Stimulated activated CD8-positive, alpha-beta memory T cell treated with anti-CD3 and anti-CD28 coated beads, Interleukin-2, amount 100 ng/mL, for 1 hour (primary cell): Measurements from ENCODE around the gene ARF1.

Experiments
- DNase-seq, 2 donors: peaks; one replicate each; pipeline ENCODE4 v3.0.0-alpha.2; 2020; ENCODE audit warnings: low read depth in 2 of 2

Gene ARF1

DNA sequence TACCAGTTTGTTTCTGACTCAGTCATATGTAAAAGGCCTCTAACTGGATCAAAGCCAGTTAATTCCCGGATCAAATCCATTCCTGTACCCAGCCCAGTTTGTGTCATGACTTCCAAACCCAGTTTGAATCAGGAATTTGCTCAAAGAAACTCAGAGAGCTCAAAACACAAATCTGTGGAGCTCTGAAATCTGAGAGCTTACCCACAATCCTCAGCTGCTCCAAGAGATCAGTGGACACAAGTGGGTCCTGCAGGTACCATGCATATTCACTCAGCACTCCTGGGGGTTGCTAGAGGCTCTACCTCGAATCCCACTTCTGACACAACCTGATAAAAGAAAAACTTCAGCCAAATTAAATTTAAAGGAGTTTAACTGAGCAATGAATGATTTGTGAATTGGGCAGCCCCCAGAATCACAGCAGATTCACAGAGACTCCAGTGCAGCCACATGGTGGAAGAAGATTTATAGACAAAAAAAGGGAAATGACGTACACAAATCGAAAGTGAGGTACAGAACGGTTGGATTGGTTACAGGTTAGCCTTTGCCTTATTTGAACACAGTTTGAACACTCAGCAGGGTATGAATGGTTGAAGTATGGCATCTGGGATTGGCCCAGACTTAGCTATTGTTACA lies 38.5 kb downstream of the ARF1 start:
- DNase-seq, result no peak

DNA sequence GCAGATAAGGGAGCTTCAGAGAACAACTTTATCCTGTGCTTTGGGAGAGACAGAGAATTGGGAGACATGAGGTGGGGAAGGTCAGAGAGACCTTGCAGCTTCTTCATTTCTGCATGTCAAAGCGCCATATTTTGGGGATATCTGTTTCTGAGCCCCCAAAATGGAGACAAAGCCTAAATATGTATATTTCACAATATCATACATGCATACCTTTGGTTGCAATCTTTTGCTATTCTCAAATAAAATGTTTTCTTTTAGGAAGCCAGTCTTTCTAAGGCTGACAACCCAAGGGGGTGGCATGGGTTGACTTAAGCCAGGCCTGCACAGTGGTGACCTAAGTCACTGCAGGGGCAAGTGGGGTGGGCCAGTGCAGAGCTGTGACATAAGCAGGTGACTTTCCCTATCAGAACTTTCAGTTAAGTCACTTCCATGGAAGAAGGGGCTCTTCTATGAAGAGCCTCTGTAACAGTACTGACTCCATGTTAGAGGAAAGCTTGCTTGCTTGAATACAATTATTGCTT lies 40.5 kb downstream of the ARF1 start:
- DNase-seq, result no peak

DNA sequence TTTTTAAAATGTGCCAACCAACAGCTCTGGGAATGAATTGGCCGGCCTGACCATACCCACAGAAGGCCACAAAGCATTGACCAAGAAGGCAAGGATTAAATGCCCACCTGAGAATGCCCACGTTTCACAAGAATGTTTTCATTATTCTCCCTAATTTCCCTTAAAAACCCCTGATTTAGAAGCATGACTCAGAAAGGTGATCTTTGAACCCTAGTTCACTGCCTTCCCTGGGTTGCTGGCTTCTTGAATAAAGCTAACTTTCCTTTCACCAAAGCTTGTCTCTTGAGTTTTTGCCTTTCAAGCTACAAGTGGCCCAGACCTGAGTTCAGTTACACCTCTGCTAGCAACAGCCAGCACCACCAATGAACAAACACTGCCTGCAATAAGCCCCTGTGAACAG lies 41.0 kb downstream of the ARF1 start:
- no peak for DNase-seq

DNA sequence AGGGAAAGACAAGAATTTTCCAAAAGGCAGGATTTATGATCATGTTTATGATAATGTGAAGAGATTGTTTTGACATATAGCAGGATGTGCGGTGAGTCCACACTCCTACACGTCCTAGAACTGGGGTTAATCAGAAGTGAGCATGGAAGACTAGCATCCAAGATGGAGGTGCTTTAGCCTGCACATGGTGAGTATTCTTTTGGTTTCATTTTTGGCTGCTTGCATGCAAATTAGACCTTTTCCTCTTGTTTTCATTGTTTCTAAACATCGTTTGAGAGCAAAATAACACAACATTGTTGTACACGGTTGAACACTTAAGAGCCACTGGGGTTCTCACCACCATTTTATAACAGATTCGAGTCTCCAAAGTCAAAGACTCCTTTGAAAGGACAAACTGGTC lies 42.7 kb downstream of the ARF1 start:
- DNase-seq, result no peak

DNA sequence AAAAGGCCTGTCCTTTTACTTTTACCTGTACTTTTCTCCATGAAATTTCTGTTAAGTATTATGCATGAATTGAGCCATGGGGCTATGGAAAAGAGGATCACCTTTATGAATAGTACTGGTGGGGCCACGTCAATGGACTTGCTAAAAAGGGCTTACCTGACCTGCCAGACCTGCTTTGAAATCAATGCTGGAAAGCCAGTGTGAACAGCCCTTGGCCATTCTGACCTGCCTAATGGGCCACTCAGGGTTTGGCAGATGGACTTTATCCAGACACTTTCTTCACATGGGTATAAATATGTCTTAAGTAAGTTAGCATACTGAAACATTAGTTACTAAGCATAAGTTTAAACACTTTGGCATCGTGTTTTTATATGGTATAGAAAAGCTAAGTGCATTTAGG lies 49.3 kb downstream of the ARF1 start:
- no peak for DNase-seq

DNA sequence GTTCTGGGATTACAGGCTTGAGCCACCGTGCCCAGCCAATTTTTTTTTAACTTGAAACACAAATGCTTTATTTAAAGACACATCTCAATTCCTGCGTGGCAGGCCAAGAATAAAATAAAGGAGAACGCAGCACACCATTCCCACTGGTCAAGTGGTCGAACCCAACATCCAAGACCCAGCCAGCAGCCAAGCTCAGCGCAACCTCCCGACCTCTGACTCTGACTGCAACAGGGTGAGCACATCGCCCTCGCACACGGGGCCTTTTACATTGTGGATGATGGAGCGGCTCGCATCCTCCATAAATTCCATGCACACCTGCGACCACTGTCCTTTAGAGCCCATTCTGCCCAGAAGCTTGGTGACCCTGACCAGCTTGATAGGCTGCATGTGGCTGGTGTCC lies 52.1 kb downstream of the ARF1 start:
- no peak for DNase-seq

DNA sequence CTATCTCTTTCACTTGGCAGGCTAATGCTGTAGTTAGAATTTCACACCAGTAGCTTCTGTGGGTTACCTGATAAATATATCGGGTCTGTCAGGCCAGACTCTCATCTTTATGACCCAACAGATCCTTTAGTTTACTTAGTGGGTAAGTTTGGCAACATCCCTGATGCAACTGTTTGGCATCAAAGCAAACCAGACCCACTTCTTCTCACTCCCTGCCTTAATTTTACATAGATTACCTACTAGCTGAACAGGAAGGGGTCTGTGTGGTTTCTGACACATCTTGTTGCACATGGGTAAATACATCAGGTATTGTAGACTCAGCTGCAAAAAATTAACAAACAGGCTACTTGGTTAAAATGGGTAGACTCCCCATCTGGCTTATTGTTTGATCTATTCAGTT lies 54.4 kb downstream of the ARF1 start:
- DNase-seq, result no peak

DNA sequence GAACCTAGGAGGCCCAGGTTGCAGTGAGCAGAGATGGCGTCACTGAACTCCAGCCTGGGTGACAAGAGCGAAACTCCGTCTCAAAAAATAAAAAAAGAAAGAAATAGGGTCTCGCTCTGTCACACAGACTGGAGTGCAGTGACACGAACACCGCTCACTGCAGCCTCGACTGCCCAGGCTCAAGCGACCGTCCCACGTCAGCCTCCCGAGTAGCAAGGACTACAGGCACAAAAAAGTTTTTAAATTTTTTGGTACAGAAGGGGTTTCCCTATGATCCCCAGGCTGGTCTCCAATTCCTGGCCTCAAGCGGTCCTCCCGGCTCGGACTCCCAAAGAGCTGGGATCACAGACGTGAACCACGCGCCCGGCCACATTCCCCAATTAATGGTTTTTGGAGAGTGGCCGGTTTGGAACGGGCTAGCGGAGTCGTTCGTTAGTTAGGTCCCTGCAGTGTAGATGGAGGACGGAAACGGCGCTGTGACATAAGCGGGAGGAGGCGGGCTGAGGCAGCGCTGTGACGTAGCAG lies 57.0 kb downstream of the ARF1 start:
- DNase-seq, result no peak

DNA sequence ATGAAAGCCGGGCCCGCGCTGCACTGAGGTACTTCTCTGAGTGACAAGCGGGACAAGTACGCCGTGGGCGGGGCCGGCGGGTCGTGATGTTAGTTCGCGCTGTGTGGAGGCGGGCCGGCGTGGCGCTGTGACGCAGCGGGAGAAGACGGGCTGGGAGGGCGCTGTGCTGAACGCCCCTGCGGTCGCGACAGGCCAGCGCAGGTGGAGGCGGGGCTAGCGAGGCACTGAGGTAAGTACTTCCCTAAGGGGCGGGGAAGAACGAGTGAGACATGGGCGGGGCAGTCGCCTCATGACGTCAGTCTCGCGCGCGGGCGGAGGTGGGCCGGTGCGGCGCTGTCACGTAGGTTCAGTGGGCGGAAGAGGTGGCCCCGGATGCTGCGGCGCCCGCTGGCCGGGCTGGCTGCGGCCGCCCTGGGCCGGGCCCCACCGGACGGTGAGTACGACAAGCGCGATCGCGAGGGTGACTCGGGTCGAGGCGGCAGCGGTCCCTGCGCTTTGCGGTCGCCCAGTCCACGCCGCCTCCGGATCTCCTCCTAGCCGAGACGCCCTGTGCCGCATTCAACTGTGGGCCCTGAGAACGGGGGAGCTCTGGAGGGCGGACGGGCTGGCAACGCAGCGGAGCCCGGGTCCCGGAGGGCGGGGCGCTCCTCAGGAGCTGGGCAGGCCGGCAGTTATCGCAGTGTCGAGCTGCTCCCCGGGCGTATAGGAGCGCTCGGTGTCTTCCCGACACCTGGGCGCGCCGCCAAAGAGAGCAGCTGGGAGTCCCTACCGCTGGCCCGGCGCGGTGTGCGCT lies 57.6 kb downstream of the ARF1 start, which contains the start of gene GUK1:
Gene GUK1, plus strand, starts transcription at position 349 of the 793 bp plus-strand sequence. Its CDS starts 24 bp downstream, at position 373.
- DNase-seq, result peak; percentile 99 to 100

DNA sequence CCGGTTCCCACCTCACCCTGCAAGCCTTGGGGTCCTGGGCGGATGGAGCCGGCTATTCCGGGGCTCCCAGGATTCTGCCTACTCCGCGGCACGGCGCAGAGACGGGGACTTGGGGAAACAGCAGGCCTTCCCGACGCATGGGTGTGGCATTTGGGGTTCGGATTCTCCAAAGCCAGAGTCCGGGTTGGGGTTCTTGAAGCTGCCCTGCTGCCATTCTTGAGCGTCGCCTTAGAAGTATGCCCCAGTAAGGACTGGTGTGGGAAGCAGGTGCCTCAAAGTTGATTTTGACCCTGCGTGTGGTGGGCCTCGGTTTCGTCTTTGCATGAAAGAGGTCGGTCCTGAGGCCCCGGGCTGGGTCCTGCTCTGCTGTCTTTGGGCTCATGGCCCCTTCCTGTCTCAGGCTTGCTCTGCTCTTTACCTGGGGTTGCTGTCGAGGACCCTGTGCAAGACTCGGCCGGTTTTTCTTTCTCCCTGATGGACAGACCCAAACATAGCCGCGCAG lies 58.3 kb downstream of the ARF1 start:
- no peak for DNase-seq

DNA sequence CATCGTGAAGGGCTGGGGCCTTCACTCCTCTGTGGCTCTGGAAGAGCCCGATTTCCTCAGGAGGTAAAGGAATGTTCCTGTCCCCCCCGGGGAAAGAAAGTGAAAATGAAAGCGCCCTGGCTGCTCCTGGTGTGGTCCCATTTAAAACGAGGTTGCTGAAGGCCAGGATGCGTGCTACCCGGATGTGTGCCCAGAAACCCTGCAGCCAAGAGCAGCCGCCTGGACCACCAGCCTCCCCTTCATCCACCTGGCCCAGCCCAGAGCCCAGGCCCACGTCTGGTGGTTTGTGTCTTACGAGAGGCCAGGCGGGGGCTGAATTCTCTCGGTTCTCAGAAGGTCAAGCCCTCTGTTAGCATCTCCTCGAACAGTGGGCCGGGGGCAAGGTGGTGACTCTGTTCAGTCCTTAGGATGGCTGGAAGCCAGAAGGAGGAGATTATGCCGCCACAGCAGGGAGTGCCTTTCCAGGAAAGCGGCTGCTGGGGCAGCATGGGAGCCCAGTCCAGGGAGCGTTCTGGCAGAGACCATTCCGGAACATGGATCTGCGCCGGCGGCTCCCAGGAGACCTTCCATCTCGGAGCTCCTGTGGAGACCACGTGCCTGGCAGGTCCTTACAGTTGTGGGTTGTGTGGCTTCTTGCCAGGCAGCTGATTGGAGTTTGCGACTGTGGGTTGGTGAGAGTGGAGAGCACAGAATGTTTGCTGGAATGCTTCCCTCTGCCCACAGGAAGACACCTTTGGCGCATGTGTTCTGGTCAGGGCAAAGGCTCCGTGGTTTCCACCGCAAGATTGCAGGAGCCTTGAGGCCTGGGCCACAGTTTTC lies 58.9 kb downstream of the ARF1 start:
- no peak for DNase-seq

DNA sequence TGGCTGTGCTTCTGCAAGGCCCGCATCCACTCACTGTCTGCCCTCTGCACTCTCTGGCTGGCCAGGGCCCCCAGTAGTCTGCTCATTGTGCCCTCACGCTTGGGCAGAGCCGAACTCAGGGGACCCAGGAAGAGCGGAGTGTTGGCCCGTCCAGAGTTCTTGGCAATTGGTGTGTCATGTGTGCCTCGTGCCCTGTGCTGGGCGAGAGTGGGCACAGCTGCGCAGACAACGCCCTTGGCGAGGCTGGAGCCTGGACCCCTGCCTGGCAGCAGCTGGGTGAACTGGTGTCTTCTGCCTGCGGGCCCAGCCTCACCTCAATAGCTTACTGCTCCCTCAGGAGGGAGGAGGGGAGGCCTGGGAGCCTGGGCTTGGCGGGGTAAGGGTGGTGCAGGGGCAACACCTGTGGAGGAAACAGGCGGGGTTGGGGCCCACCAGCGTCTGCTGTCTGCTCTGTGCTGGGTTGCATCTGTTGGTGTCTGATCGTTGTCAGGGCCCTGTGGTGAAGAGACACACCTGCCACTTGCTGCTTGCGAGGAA lies 59.7 kb downstream of the ARF1 start:
- no peak for DNase-seq

DNA sequence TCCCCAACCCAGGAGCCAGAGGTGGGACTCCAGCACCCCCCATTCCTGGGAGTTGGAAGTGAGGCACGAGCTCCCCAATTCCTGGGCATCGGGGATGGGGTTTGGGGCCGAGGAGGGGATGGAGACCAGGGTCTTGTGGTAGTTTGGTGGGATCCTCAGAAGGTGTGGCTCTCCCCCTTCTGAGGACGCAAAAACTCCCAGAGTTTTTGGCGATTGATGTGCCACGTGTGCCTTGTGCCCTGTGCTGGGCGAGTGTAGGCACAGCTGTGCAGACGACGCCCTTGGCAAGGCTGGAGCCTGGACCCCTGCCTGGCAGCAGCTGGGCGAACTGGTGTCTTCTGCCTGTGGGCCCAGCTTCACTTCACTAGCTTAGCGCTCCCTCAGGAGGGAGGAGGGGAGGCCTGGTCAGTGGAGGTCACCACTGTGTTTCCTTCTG lies 60.2 kb downstream of the ARF1 start:
- DNase-seq, result no peak

DNA sequence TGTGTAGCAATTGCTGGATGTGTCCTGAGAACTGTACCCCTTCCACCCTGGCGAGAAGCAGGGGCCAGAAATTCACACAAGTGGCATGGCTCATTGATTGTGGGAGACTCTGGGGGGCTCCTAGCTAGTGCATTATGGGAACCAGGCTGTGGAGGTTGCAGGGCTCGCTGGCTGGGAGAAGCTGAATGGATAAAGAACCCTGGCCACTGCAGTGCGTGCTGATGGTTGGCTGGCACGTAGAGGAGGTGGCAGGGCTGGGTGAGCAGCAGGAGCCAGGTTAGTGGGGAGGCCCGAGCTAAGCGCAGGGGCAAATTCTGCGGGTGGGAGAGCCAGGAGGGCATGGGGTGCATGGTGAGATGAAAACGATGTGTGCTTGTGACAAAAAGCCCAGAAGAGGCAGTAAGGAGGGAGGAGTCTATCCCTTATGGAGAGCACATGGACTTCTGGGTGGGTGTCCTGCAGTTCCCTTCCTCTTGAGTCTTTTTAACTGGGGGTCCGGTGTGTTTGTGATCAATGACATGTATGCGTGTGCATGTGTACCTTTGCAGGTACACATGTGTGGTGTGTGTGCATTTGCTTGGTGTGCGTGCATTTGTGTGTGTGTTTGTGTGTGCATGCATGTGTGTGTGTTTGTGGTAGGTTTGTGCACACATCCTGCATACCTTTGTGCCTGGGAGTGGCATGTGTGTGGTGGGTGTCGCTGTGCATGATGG lies 61.1 kb downstream of the ARF1 start:
- no peak for DNase-seq

DNA sequence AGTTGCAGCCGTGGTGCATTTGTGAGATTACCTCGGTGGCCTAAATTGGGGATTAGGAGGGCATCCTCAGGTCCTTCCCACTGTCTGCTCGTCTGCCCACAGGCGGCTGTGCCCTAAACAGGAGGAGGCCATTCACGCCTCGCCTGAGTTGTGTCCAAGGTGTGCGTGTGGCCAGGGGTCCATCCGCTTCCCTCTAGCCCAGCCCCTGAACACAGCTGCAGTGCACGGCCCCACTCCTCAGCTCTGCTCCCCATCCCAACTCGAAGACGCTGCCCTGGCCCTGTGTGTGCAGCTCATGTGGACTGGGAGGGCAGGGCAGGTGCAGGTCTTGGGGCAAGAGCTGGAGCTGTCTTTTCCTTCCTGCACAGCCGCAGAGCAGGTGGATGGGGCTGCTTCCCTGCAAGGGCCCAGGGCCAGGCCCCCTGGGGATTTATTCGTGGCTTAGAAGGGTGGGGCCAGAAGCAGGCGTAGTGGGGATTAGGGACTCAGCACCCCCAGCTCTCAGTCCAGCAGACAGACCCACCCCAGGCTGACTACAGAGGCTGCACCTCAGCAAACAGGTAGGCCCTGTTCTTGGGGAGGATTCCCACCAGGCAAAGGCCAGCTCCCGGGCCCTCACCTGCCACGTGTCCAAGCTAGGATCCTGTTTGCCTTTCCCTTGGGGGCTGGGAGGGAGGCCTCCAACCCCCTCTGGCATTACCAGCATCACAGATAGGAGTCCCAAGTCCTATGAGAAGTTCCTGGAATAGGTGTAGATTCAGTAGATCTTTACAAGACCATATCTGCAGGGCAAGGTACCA lies 61.9 kb downstream of the ARF1 start:
- DNase-seq, result no peak

DNA sequence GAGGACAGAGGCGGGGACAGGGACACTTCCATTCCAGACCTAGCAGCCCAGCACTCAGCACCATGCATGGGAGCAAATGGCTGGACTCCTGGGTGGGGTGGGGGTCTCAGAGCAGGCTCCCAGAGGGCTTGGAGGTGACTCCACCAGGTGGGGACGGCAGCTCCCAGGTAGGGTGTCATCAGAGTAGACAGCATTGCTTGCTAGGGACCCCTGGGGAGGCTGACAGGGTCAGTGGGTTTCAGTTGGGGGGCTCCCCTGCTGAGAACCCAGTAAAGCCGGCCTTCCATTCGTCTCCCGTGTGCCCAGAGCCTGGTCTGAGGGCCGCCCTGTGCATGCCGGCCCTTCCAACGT lies 62.5 kb downstream of the ARF1 start:
- DNase-seq, result no peak

DNA sequence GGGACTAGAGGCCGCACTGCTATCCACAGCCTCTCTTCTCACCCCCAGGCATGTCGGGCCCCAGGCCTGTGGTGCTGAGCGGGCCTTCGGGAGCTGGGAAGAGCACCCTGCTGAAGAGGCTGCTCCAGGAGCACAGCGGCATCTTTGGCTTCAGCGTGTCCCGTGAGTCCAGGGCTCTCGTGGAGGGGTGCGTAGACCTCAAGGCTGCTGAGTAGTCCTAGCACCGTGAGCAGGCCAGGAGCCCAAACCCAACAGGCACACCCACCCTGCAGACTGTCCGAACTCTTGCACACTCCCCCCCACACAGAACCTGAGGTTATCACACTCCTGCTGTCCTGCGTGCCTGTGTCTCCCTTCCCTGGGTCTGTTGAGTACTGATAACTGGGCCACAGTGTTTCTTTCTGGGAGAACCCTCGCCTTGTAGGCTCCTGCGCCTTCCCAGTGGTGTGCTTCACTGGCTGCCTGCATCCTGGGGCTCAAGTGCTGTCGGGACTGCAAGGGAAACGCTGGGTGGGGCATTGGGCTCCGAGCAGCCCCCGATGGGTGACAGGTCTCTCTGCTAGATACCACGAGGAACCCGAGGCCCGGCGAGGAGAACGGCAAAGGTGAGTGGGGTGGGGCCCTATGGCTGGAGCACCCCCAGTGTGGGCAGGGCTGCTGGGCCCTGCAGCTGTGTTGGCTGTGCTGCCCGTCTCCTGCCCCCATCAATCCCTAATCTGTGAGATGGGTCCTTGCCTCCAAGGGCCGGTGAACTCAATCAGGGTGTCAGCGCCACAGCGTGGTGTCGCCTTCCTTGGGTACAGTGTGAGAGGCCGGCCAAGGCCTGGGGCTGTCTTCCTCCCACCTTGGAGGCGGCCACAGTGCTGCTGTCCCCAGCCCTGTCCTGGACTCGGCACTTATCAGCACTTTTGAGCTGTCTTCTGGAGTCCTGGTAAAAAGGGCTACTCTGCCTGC lies 63.2 kb downstream of the ARF1 start:
- no peak for DNase-seq

DNA sequence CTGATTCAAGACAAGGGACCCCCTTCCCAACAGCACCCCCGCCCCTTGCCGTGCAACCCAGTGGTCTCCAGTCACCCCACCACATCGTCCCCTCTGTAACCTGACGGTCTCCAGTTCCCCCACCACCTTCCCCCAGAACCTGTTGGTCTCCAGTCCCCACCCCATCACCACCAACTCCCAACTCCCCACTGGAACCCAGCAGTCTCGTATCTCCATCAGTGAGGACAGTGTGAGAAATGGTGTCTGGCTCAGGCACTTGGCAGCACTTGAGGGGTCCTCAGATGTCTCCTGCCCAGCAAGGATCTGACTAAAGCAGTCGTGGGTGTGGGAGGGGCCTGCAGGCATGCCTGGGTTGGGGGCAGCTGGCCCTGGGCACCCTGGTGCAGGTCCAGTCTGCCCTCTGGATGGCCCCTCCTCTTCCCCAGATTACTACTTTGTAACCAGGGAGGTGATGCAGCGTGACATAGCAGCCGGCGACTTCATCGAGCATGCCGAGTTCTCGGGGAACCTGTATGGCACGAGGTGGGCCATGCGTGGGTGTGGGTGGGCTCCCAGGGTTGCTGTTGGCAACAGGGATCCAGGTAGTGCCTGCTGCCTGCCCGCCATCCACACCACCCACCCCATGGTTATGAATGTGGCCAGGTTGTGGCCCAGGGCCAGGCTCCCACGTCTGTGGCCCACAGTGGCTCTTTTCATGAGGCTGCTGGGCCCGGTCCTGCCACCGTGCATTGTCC lies 64.1 kb downstream of the ARF1 start:
- no peak for DNase-seq
